ENCODE results near the gene TLR2.

DNA sequence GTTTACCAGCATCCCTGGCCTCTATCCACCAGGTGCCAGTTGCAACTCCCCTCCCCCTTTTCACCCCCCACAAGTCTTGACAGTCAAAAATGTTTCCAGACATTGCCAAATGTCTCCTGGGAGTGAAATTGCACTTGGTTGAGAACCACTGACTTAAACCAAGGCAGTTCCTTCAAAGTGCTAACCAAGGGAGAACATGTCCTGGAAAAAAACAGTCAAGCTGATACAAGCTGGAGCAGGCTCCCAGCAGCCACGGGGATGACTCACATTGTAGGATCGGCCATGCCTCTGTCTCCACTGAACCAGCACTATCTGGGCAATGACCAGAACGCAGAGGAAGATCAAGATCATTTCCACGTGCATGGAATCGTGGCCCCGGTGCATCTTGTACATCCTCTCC lies 64.3 kb downstream of the TLR2 start:
- TF ChIP-seq EZH2phosphoT487 (IDR thresholded peaks at IDR 0.05; ENCODE audit: low read depth) = no peak
- TF ChIP-seq, protein P1, sequence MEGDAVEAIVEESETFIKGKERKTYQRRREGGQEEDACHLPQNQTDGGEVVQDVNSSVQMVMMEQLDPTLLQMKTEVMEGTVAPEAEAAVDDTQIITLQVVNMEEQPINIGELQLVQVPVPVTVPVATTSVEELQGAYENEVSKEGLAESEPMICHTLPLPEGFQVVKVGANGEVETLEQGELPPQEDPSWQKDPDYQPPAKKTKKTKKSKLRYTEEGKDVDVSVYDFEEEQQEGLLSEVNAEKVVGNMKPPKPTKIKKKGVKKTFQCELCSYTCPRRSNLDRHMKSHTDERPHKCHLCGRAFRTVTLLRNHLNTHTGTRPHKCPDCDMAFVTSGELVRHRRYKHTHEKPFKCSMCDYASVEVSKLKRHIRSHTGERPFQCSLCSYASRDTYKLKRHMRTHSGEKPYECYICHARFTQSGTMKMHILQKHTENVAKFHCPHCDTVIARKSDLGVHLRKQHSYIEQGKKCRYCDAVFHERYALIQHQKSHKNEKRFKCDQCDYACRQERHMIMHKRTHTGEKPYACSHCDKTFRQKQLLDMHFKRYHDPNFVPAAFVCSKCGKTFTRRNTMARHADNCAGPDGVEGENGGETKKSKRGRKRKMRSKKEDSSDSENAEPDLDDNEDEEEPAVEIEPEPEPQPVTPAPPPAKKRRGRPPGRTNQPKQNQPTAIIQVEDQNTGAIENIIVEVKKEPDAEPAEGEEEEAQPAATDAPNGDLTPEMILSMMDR (IDR thresholded peaks at IDR 0.05; ENCODE audit: low read depth, low read length) = no peak

All from OCI-LY3 (cell line).